GM19467 (cell line): Measurements from ENCODE around the gene SPATA19.

Experiments used
- ATAC-seq: cut with Tn5 transposase; IDR thresholded peaks from one replicate; pipeline ENCODE4 v1.9.1; 2021; ENCODE audit warnings: mild to moderate bottlenecking, moderate library complexity; ENCODE audit not compliant: unreplicated experiment

Gene SPATA19

GRCh38 chr11:133818302-133818701 lies 27.0 kb downstream of the SPATA19 start:
- no peak for ATAC-seq

- no peak for ATAC-seq
Observed at GRCh38 chr11:133817449-133817848, 27.9 kb downstream of the SPATA19 start.

GRCh38 chr11:133816146-133816870 lies 29.0 kb downstream of the SPATA19 start:
- ATAC-seq = no peak

DNA sequence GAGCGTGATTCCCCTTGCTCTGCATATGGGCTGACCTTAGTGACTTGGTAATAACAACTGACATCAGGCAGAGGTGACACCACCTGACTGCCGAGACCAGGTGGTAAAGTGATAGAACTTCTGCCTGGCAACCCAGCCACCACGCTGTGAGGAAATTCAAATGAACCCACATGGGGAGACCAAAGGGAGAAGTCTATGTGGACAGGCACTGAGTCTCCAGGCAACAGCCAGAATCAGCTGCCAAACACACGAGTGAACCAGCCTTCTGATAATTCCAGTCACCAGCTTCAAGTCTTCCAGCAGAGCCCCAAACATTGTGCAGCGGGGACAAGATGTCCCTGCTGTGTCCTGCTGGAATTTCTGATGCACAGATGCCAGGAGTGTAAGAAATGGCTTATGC lies 29.7 kb downstream of the SPATA19 start:
- no peak for ATAC-seq

GRCh38 chr11:133814588-133815100 lies 30.7 kb downstream of the SPATA19 start:
- no peak for ATAC-seq

DNA sequence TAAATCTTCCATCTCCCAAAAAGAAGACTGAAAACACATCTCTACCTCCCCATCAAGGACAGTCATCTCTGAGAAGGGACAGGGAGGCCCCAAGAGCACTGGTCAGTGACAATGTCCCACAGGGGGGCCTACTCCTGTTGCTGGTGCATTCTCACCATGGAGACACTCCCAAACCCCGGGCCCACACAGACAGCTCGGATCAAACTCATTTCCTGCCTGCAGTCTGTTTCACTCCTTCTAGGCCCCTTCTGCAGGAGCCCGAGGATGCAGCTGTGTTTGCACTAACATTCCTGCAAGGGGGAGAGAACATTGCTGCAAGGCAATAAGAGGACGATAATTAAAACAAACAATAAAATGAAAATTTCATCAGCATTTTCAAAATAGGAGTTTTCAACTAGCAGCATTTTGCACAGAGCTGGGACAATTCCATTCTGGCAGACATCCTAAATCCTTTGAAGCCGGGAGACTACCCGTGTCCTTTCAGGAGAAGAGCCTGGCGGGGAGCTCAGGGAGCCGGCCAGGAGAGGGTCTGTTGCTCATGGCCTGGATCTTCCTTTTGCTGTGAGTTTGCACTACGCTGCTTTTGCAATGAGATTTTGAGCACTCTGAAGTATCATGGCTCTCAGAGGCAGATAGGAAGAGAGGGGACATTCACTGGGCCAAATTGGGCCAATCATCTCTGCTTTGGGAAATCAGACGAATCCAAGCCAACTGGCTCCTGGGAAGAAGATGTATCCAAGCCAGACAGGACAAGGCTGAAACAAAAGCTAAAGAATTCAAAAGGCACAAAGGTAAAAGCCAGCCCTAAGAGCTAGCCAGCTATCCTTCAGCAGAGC lies 33.2 kb downstream of the SPATA19 start:
- no peak for ATAC-seq

GRCh38 chr11:133810766-133811165 lies 34.5 kb downstream of the SPATA19 start:
- ATAC-seq = no peak

GRCh38 chr11:133809569-133810491 lies 35.5 kb downstream of the SPATA19 start:
- no peak for ATAC-seq

DNA sequence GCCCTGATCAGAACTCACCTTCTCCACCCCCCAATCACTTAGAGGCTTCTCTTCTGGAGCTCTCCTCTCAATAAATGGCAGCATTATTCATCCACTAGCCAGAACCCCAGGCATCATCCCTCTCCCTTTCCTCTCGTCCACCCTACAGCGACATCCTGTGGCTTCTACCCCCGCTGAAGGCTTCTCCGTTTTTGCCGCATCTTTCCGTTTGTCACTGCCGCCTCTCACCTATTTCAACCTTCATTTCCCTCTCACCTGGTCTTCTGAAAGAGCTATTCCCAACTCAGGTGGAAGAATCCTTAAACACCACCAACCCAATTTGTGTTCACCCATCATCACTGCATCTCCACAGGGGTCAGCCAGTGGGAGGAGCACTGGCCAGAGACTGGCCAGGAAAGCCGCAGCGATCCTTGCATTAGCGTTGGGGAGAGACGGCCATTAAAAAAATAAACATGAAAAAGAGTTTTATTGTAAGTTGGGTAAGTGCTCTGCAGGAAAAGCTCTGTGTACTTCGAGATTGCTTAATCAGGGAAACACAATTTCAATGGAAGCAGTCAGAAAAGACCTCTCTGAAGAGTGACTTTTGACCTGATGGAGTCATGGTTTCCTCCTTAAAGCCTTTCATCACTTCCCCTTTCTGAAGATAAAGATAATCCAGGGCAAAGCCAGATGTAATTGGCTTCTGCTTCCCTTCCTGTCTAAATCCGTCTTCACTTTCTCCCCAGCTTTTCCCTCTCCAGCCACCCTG lies 36.7 kb downstream of the SPATA19 start:
- ATAC-seq = no peak

- no peak for ATAC-seq
Observed at GRCh38 chr11:133803026-133803425, 42.3 kb downstream of the SPATA19 start.

DNA sequence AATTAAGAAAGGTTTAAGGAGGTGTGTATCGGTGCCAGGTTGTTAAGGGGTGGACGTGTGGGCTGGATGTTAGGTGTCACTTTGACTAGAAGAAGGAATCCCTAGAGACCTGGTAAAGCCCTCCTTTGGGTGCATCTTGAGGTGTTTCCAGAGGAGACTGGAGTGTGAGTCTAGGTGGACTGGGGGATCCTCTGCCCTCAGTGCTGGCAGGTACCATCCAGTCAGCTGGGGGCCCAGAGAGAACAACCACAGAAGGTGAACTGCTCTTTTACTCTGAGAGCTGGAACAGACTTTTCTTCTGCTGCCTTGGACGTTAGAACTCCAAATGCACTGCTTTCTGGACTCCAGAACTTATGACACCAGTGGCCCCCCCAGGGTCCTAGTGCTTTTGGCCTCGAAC lies 44.0 kb downstream of the SPATA19 start:
- ATAC-seq = no peak

GRCh38 chr11:133800666-133801065 lies 44.6 kb downstream of the SPATA19 start:
- no peak for ATAC-seq

GRCh38 chr11:133797554-133797953 lies 47.8 kb downstream of the SPATA19 start:
- no peak for ATAC-seq

- ATAC-seq = no peak
Observed at GRCh38 chr11:133796043-133796795, 49.1 kb downstream of the SPATA19 start.

DNA sequence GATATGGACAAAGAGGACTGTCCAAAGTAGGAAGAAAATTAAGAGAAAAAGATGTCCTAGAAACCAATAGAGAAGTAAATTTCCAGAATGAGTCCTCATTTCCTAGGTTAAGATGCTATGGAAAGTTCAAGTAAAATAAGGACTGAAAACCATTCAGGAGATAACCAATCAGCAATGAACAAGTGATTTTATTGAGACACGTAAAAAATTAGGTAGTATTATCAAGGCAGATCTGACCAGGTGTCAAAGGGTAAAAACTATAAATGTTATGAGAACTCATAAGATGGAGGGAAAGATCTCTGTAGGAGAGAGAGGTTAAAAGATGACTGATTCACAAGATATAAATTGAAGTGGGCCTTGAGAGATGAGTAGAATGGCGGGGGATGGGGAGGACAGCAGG lies 50.2 kb downstream of the SPATA19 start:
- no peak for ATAC-seq

DNA sequence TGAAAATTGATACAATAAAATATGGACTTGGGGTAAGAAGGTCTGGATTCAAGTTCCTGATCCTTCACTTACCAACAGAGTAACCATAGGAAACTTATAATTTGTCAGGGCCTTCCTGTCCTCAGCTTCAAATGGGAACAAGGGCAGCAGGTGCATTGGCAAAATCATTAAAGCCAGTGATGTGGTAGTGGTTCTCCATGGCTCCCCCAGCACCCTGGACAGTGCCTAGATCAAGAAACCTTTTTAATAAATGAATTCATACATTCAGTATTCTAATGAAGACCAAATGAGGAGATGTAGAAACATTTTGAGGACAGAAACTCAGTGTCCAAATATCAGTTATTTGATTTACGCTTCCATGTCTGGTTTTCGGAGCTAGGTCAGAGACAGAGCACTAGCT lies 51.1 kb downstream of the SPATA19 start:
- no peak for ATAC-seq

DNA sequence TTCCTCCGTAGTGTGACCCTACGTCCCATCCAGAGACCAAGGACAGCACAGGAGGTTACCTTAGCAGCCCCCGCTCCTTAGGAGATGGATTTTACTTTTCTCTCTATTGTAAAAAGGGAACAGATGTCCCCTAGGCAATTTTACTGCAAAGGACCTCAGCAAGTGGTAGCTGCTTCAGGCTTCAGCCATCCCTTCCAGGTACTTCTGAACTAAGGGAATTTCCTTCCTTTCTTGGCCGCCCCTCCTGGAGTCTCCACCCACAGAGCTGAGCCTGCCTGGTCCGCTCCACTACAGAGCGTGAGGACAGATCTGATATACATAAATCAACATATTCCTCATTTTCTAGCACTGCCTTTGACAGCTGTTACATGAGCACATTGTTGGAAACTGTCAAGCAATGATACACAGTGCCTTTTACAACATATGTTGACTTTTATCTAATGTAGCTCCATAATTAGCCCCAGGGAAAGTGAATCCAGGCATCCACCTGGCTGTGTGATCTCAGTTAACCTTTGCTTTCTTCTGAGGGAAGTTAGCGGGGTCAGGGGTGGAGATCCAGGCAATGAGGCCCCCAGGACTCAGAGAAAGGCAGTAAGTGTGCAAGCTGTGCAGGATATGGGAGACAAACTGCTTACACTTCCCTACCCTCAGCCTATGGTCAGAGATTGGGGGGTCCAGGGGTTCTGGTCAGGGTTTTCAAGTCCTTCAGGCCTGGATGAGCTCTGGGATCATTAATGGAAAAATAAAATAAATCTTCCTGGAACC lies 51.9 kb downstream of the SPATA19 start:
- no peak for ATAC-seq

DNA sequence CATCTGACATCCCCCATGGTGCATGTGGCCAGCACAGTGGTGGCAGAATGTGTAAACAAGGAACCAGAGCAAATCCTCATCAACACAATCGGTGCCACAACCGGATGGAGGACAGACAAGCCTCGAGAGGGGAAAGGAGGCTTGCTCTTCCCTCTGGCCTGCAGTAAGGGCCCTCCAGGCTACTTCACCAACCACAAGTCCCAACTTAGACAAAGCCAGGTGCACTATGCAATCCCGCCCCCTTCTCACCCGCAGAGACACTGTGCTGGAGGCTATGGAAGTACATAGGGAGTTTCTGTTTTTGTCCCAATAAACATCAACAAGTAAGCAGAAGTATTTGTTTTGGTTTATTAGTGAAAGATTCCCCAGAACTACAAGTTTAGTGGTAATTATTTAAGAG lies 54.3 kb downstream of the SPATA19 start:
- no peak for ATAC-seq
